ENCODE measurements around the gene ZNF385D.

ZNF385D gene

GRCh38 chr3:21421096-21421495 is 329.9 kb downstream of the ZNF385D start:
- Histone ChIP-seq H3K27ac (ENCODE audit: low read length) (no peak overlapping the region), H3K27me3 (ENCODE audit: control insufficient read depth in 1 of 2, insufficient read depth in 2 of 2, low read length in 2 of 2) (no peaks in the 10 kb centered on the region), H3K36me3 (ENCODE audit: control insufficient read depth in 2 of 2, insufficient read depth in 2 of 2, low read length in 2 of 2) (no peaks in the 10 kb centered on the region), H3K9ac (ENCODE audit: low read length in 2 of 2) (no peak overlapping the region), H3K4me3 (ENCODE audit: low read length in 2 of 2) (no peak overlapping the region), H3K9me3 (ENCODE audit: control insufficient read depth in 2 of 2, low read length in 2 of 2) (no peaks in the 10 kb centered on the region), H3K4me1 (ENCODE audit: control insufficient read depth, insufficient read depth, low read length) (no peaks in the 10 kb centered on the region)

GRCh38 chr3:21417991-21418390 is 333.0 kb downstream of the ZNF385D start:
- H3K4me1 ChIP-seq (ENCODE audit: control insufficient read depth, insufficient read depth, low read length), result no peaks in the 10 kb centered on the region
- no peak overlapping the region for H3K4me3 ChIP-seq (ENCODE audit: low read length in 2 of 2)
- H3K27ac ChIP-seq (ENCODE audit: low read length), result no peak overlapping the region
- no peaks in the 10 kb centered on the region for H3K36me3 ChIP-seq (ENCODE audit: control insufficient read depth in 2 of 2, insufficient read depth in 2 of 2, low read length in 2 of 2)
- no peak overlapping the region for H3K9ac ChIP-seq (ENCODE audit: low read length in 2 of 2)
- no peaks in the 10 kb centered on the region for H3K27me3 ChIP-seq (ENCODE audit: control insufficient read depth in 1 of 2, insufficient read depth in 2 of 2, low read length in 2 of 2)
- no peaks in the 10 kb centered on the region for H3K9me3 ChIP-seq (ENCODE audit: control insufficient read depth in 2 of 2, low read length in 2 of 2)

GRCh38 chr3:21414506-21414905 is 336.5 kb downstream of the ZNF385D start:
- H3K9ac ChIP-seq (ENCODE audit: low read length in 2 of 2), result no peak overlapping the region
- no peak overlapping the region for H3K4me3 ChIP-seq (ENCODE audit: low read length in 2 of 2)
- no peaks in the 10 kb centered on the region for H3K9me3 ChIP-seq (ENCODE audit: control insufficient read depth in 2 of 2, low read length in 2 of 2)
- H3K27me3 ChIP-seq (ENCODE audit: control insufficient read depth in 1 of 2, insufficient read depth in 2 of 2, low read length in 2 of 2), result no peaks in the 10 kb centered on the region
- no peak overlapping the region for H3K27ac ChIP-seq (ENCODE audit: low read length)
- no peaks in the 10 kb centered on the region for H3K36me3 ChIP-seq (ENCODE audit: control insufficient read depth in 2 of 2, insufficient read depth in 2 of 2, low read length in 2 of 2)
- H3K4me1 ChIP-seq (ENCODE audit: control insufficient read depth, insufficient read depth, low read length), result no peaks in the 10 kb centered on the region

- no peaks in the 10 kb centered on the region for H3K36me3 ChIP-seq (ENCODE audit: control insufficient read depth in 2 of 2, insufficient read depth in 2 of 2, low read length in 2 of 2)
- H3K9ac ChIP-seq (ENCODE audit: low read length in 2 of 2), result no peak overlapping the region
- no peak overlapping the region for H3K27ac ChIP-seq (ENCODE audit: low read length)
- no peaks in the 10 kb centered on the region for H3K4me1 ChIP-seq (ENCODE audit: control insufficient read depth, insufficient read depth, low read length)
- H3K27me3 ChIP-seq (ENCODE audit: control insufficient read depth in 1 of 2, insufficient read depth in 2 of 2, low read length in 2 of 2), result no peaks in the 10 kb centered on the region
- H3K9me3 ChIP-seq (ENCODE audit: control insufficient read depth in 2 of 2, low read length in 2 of 2), result no peaks in the 10 kb centered on the region
- H3K4me3 ChIP-seq (ENCODE audit: low read length in 2 of 2), result no peak overlapping the region
Observed at GRCh38 chr3:21411058-21411457, 340.0 kb downstream of the ZNF385D start.

GRCh38 chr3:21409401-21409800 is 341.6 kb downstream of the ZNF385D start:
- Histone ChIP-seq H3K4me1 (ENCODE audit: control insufficient read depth, insufficient read depth, low read length) (no peaks in the 10 kb centered on the region), H3K9me3 (ENCODE audit: control insufficient read depth in 2 of 2, low read length in 2 of 2) (no peaks in the 10 kb centered on the region), H3K4me3 (ENCODE audit: low read length in 2 of 2) (no peak overlapping the region), H3K36me3 (ENCODE audit: control insufficient read depth in 2 of 2, insufficient read depth in 2 of 2, low read length in 2 of 2) (no peaks in the 10 kb centered on the region), H3K9ac (ENCODE audit: low read length in 2 of 2) (no peak overlapping the region), H3K27ac (ENCODE audit: low read length) (no peak overlapping the region), H3K27me3 (ENCODE audit: control insufficient read depth in 1 of 2, insufficient read depth in 2 of 2, low read length in 2 of 2) (no peaks in the 10 kb centered on the region)

- no peaks in the 10 kb centered on the region for H3K27me3 ChIP-seq (ENCODE audit: control insufficient read depth in 1 of 2, insufficient read depth in 2 of 2, low read length in 2 of 2)
- H3K9me3 ChIP-seq (ENCODE audit: control insufficient read depth in 2 of 2, low read length in 2 of 2), result no peaks in the 10 kb centered on the region
- no peaks in the 10 kb centered on the region for H3K4me1 ChIP-seq (ENCODE audit: control insufficient read depth, insufficient read depth, low read length)
- no peaks in the 10 kb centered on the region for H3K36me3 ChIP-seq (ENCODE audit: control insufficient read depth in 2 of 2, insufficient read depth in 2 of 2, low read length in 2 of 2)
- no peak overlapping the region for H3K4me3 ChIP-seq (ENCODE audit: low read length in 2 of 2)
- no peak overlapping the region for H3K27ac ChIP-seq (ENCODE audit: low read length)
- no peak overlapping the region for H3K9ac ChIP-seq (ENCODE audit: low read length in 2 of 2)
Observed at GRCh38 chr3:21407743-21408142, 343.3 kb downstream of the ZNF385D start.

- no peak overlapping the region for H3K4me3 ChIP-seq (ENCODE audit: low read length in 2 of 2)
- H3K9me3 ChIP-seq (ENCODE audit: control insufficient read depth in 2 of 2, low read length in 2 of 2), result no peaks in the 10 kb centered on the region
- no peaks in the 10 kb centered on the region for H3K27me3 ChIP-seq (ENCODE audit: control insufficient read depth in 1 of 2, insufficient read depth in 2 of 2, low read length in 2 of 2)
- no peak overlapping the region for H3K27ac ChIP-seq (ENCODE audit: low read length)
- H3K4me1 ChIP-seq (ENCODE audit: control insufficient read depth, insufficient read depth, low read length), result no peaks in the 10 kb centered on the region
- no peak overlapping the region for H3K9ac ChIP-seq (ENCODE audit: low read length in 2 of 2)
- H3K36me3 ChIP-seq (ENCODE audit: control insufficient read depth in 2 of 2, insufficient read depth in 2 of 2, low read length in 2 of 2), result no peaks in the 10 kb centered on the region
Observed at GRCh38 chr3:21405671-21406667, 345.0 kb downstream of the ZNF385D start.

- Histone ChIP-seq H3K4me1 (ENCODE audit: control insufficient read depth, insufficient read depth, low read length) (no peaks in the 10 kb centered on the region), H3K9ac (ENCODE audit: low read length in 2 of 2) (no peak overlapping the region), H3K27me3 (ENCODE audit: control insufficient read depth in 1 of 2, insufficient read depth in 2 of 2, low read length in 2 of 2) (no peaks in the 10 kb centered on the region), H3K27ac (ENCODE audit: low read length) (no peak overlapping the region), H3K9me3 (ENCODE audit: control insufficient read depth in 2 of 2, low read length in 2 of 2) (no peaks in the 10 kb centered on the region), H3K4me3 (ENCODE audit: low read length in 2 of 2) (no peak overlapping the region), H3K36me3 (ENCODE audit: control insufficient read depth in 2 of 2, insufficient read depth in 2 of 2, low read length in 2 of 2) (no peaks in the 10 kb centered on the region)
Observed at GRCh38 chr3:21398461-21398860, 352.5 kb downstream of the ZNF385D start.

GRCh38 chr3:21393683-21394311 is 357.2 kb downstream of the ZNF385D start:
- Histone ChIP-seq H3K27me3 (ENCODE audit: control insufficient read depth in 1 of 2, insufficient read depth in 2 of 2, low read length in 2 of 2) (no peaks in the 10 kb centered on the region), H3K9me3 (ENCODE audit: control insufficient read depth in 2 of 2, low read length in 2 of 2) (no peaks in the 10 kb centered on the region), H3K4me3 (ENCODE audit: low read length in 2 of 2) (no peak overlapping the region), H3K27ac (ENCODE audit: low read length) (no peak overlapping the region), H3K36me3 (ENCODE audit: control insufficient read depth in 2 of 2, insufficient read depth in 2 of 2, low read length in 2 of 2) (no peaks in the 10 kb centered on the region), H3K4me1 (ENCODE audit: control insufficient read depth, insufficient read depth, low read length) (no peaks in the 10 kb centered on the region), H3K9ac (ENCODE audit: low read length in 2 of 2) (no peak overlapping the region)

GRCh38 chr3:21392526-21392925 is 358.5 kb downstream of the ZNF385D start:
- Histone ChIP-seq H3K4me1 (ENCODE audit: control insufficient read depth, insufficient read depth, low read length) (no peaks in the 10 kb centered on the region), H3K4me3 (ENCODE audit: low read length in 2 of 2) (no peak overlapping the region), H3K27me3 (ENCODE audit: control insufficient read depth in 1 of 2, insufficient read depth in 2 of 2, low read length in 2 of 2) (no peaks in the 10 kb centered on the region), H3K9ac (ENCODE audit: low read length in 2 of 2) (no peak overlapping the region), H3K9me3 (ENCODE audit: control insufficient read depth in 2 of 2, low read length in 2 of 2) (no peaks in the 10 kb centered on the region), H3K36me3 (ENCODE audit: control insufficient read depth in 2 of 2, insufficient read depth in 2 of 2, low read length in 2 of 2) (no peaks in the 10 kb centered on the region), H3K27ac (ENCODE audit: low read length) (no peak overlapping the region)

- Histone ChIP-seq H3K36me3 (ENCODE audit: control insufficient read depth in 2 of 2, insufficient read depth in 2 of 2, low read length in 2 of 2) (no peaks in the 10 kb centered on the region), H3K4me3 (ENCODE audit: low read length in 2 of 2) (no peak overlapping the region), H3K4me1 (ENCODE audit: control insufficient read depth, insufficient read depth, low read length) (no peaks in the 10 kb centered on the region), H3K9ac (ENCODE audit: low read length in 2 of 2) (no peak overlapping the region), H3K27ac (ENCODE audit: low read length) (no peak overlapping the region), H3K9me3 (ENCODE audit: control insufficient read depth in 2 of 2, low read length in 2 of 2) (no peaks in the 10 kb centered on the region), H3K27me3 (ENCODE audit: control insufficient read depth in 1 of 2, insufficient read depth in 2 of 2, low read length in 2 of 2) (no peaks in the 10 kb centered on the region)
Observed at GRCh38 chr3:21390856-21391255, 360.2 kb downstream of the ZNF385D start.

Measured in stomach smooth muscle (tissue), 2 donors.